GM18517 (cell line): ENCODE results near the gene CLDN22.

ENCODE experiments used
- ATAC-seq: cut with Tn5 transposase; IDR thresholded peaks from one replicate; pipeline ENCODE4 v1.9.1; 2021; ENCODE audit warnings: mild to moderate bottlenecking, moderate library complexity; ENCODE audit not compliant: unreplicated experiment

The CLDN22 gene

GRCh38 chr4:183285886-183286285 lies 34.2 kb downstream of the CLDN22 start:
- no peak for ATAC-seq

- ATAC-seq: no peak
Measured at GRCh38 chr4:183284965-183285364, 35.1 kb downstream of the CLDN22 start.

- no peak for ATAC-seq
Measured at GRCh38 chr4:183284258-183284785, 35.8 kb downstream of the CLDN22 start.

GRCh38 chr4:183276106-183276505 lies 44.0 kb downstream of the CLDN22 start:
- no peak for ATAC-seq

GRCh38 chr4:183272384-183272783 lies 47.7 kb downstream of the CLDN22 start:
- ATAC-seq: no peak

- no peak for ATAC-seq
Measured at GRCh38 chr4:183268556-183268955, 51.5 kb downstream of the CLDN22 start.
